ENCODE measurements around the gene FOXJ3. TPM values are rescaled to one million over a fixed set of nuclear protein-coding genes. Genes with fewer than 3 reads are reported as not detected.

Gene FOXJ3
- total RNA-seq, 1 donor, result 38.0 TPM

- no peak for DNase-seq (ENCODE audit: low read depth)
- H3K4me3 ChIP-seq (ENCODE audit: low read depth, low read length), result no peak overlapping the region
- TF ChIP-seq CTCF (IDR thresholded peaks at IDR 0.05; ENCODE audit: insufficient read depth, low read length), result no peak
Observed at GRCh38 chr1:42163536-42164503, 171.2 kb downstream of the FOXJ3 start.

- no peak overlapping the region for H3K4me3 ChIP-seq (ENCODE audit: low read depth, low read length)
- no peak for TF ChIP-seq CTCF (IDR thresholded peaks at IDR 0.05; ENCODE audit: insufficient read depth, low read length)
- DNase-seq (ENCODE audit: low read depth), result peak; percentile 9
Observed at GRCh38 chr1:42163114-42163513, 171.9 kb downstream of the FOXJ3 start.

- no peak for DNase-seq (ENCODE audit: low read depth)
- no peak for TF ChIP-seq CTCF (IDR thresholded peaks at IDR 0.05; ENCODE audit: insufficient read depth, low read length)
Observed at GRCh38 chr1:42162181-42162580, 172.9 kb downstream of the FOXJ3 start.

GRCh38 chr1:42158189-42158588 lies 176.8 kb downstream of the FOXJ3 start:
- TF ChIP-seq CTCF (IDR thresholded peaks at IDR 0.05; ENCODE audit: insufficient read depth, low read length), result no peak
- H3K4me3 ChIP-seq (ENCODE audit: low read depth, low read length), result no peak overlapping the region
- peak; percentile 15 for DNase-seq (ENCODE audit: low read depth)

More at GRCh38 chr1:42162181-42162580, 172.9 kb downstream of the FOXJ3 start:
- H3K4me3 ChIP-seq (ENCODE audit: low read depth, low read length), result no peak overlapping the region

- no peak for TF ChIP-seq CTCF (IDR thresholded peaks at IDR 0.05; ENCODE audit: insufficient read depth, low read length)
- no peak for DNase-seq (ENCODE audit: low read depth)
- H3K4me3 ChIP-seq (ENCODE audit: low read depth, low read length), result no peak overlapping the region
Observed at GRCh38 chr1:42157667-42158066, 177.4 kb downstream of the FOXJ3 start.

- TF ChIP-seq CTCF (IDR thresholded peaks at IDR 0.05; ENCODE audit: insufficient read depth, low read length), result no peak
- no peak for DNase-seq (ENCODE audit: low read depth)
- H3K4me3 ChIP-seq (ENCODE audit: low read depth, low read length), result no peak overlapping the region
Observed at GRCh38 chr1:42155362-42155761, 179.7 kb downstream of the FOXJ3 start.

Data from fibroblast of the aortic adventitia (primary cell).